Adrenal gland (tissue), 5 donors: ENCODE data around the gene CACNA1B.

Source experiments
- CTCF ChIP-seq, 6 experiments: fragments of 450-650 bp in 4 of 6; fragments of 200-600 bp in 2 of 6; sonication (generic) in 1 of 6; IDR thresholded peaks; 1 replicate in 5 of 6; 2 replicates in 1 of 6; pipeline versions ENCODE4 v1.5.1 to v1.8.0; 2016 to 2021; ENCODE audit warnings: antibody characterized with exemption in 6 of 6, mild to moderate bottlenecking in 2 of 6, moderate library complexity in 1 of 6
- POLR2A ChIP-seq, 2 donors: fragments of 450-650 bp; IDR thresholded peaks; one replicate each; pipeline ENCODE4 v1.6.1; 2017; ENCODE audit warnings: antibody characterized with exemption in 2 of 2, mild to moderate bottlenecking in 2 of 2, moderate library complexity in 1 of 2
- donor health status: DM: no; HTN: no; CAD: no.

- no peak for TF ChIP-seq CTCF (IDR thresholded peaks at IDR 0.05)
- no peak for TF ChIP-seq POLR2A (IDR thresholded peaks at IDR 0.05)
Measured at GRCh38 chr9:138085568-138085967, 208.0 kb downstream of the CACNA1B start.
